Activated T-helper 1 cell treated with anti-CD3 and anti-CD28 coated beads, Interleukin-12 subunit alpha, Interleukin-12 subunit beta, Interleukin-2, Interleukin-4 antibody, amounts not matched to agents 30 ng/mL and 10 ng/mL and 1 ng/mL, durations not matched to agents 14 hours and 24 hours and 36 hours (primary cell): ENCODE data around the gene NDST3. TPM values are rescaled to one million over a fixed set of nuclear protein-coding genes. Genes with fewer than 3 reads are reported as not detected.

Experiments
- DNase-seq: peaks from one replicate; pipeline ENCODE4 v3.0.0; 2021; ENCODE audit warnings: low spot score
- H3K27ac Mint-ChIP-seq: one replicate; pipeline ENCODE4 v1.8.0; 2021; ENCODE audit warnings: mild to moderate bottlenecking, mixed read lengths
- H3K27me3 Mint-ChIP-seq: one replicate; pipeline ENCODE4 v1.8.0; 2022; ENCODE audit warnings: mild to moderate bottlenecking, moderate library complexity, mixed read lengths; ENCODE audit not compliant: insufficient read depth
- H3K36me3 Mint-ChIP-seq: one replicate; pipeline ENCODE4 v1.8.0; 2021; ENCODE audit warnings: low read depth, mixed read lengths
- H3K4me1 Mint-ChIP-seq: one replicate; pipeline ENCODE4 v1.8.0; 2021; ENCODE audit warnings: low read depth, mixed read lengths
- H3K4me3 Mint-ChIP-seq: one replicate; pipeline ENCODE4 v1.8.0; 2021; ENCODE audit warnings: mild to moderate bottlenecking, moderate library complexity, mixed read lengths
- H3K9me3 Mint-ChIP-seq: one replicate; pipeline ENCODE4 v1.8.0; 2021; ENCODE audit warnings: mixed read lengths
- intact Hi-C: fragments of 100-400 bp; cut with micrococcal nuclease; formaldehyde crosslinking; loops from one replicate; pipeline ENCODE4 v1.15.1; 2024
- total RNA-seq: library from RNA; stranded (reverse); gene quantifications from 2 replicates; pipeline ENCODE4 v1.2.3, GENCODE V29; 2022

NDST3 gene
- total RNA-seq, 1 donor from 2014 or later = not detected

DNA sequence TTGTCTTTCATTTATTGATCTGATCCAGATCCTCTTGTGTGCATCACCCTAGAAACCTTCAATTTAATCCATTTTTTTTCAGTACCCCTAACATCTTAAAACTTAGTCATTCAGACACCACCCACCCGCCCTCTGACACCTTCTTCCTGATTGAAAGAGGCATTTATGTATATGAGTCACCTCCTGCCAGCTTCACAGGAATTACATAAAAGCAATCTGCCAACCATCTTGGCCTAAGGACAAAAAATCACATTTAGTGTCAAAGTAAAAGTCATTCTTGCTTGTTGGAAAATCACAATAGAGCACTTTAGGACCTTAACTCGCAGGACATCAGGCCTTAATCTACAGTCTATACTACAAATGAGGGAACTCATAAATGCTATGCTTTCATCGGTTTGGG lies 52.1 kb downstream of the NDST3 start:
- Mint-ChIP-seq H3K9me3 (no peaks in the 10 kb centered on the region), H3K4me3 (no peak overlapping the region), H3K4me1 (peaks cover 4% of the 10 kb centered on the region), H3K27me3 (peaks cover 6% of the 10 kb centered on the region), H3K27ac (no peak overlapping the region), H3K36me3 (no peaks in the 10 kb centered on the region)
- no peak for DNase-seq
- intact Hi-C loops = no loop called here

DNA sequence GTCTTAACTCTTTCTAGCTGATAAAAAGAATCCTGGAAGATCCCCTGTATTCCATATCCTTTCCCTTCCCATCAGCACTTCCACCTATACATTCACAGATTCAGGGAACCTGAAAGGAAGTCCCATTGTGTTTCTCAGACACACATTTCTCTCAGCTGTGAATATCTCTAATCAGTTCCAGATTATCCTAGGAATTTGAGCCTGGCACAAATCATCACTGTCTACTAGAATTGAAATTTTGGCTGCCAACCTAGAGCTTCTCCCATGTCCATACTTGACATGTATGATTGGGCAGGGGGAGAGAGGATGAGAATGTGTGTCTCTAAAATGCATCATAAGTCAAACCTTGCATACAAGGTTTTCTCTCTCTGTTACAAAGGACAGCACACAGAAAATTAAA lies 53.1 kb downstream of the NDST3 start:
- no peaks in the 10 kb centered on the region for H3K9me3 Mint-ChIP-seq

DNA sequence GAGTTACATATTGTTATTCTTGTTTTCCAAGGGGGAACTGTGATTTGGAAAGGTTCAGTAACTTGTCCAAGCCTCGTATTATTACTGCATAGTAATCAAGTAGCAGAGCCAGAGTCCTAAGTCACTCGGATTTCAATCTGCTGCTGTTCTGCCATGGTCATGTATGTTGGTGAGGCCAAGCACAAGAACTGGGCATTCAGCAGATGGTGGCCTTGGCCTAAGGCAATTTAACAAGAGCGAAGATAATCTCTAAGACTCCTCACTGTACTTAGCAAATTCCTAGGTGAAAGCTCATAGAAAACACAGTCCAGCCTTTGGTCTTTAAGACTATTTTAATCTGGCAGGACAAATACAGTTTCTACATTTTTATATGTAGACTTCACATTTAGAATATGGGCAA lies 64.8 kb downstream of the NDST3 start:
- no peak for DNase-seq
- Mint-ChIP-seq H3K27ac (no peak overlapping the region), H3K4me3 (no peak overlapping the region)

More for the DNA sequence above, 53.1 kb downstream of the NDST3 start:
- no peak overlapping the region for H3K27ac Mint-ChIP-seq
- no peaks in the 10 kb centered on the region for H3K36me3 Mint-ChIP-seq
- H3K27me3 Mint-ChIP-seq = peaks cover 2% of the 10 kb centered on the region
- intact Hi-C loops = no loop called here
- H3K4me3 Mint-ChIP-seq = no peak overlapping the region
- H3K4me1 Mint-ChIP-seq = peaks cover 4% of the 10 kb centered on the region
- DNase-seq = no peak

DNA sequence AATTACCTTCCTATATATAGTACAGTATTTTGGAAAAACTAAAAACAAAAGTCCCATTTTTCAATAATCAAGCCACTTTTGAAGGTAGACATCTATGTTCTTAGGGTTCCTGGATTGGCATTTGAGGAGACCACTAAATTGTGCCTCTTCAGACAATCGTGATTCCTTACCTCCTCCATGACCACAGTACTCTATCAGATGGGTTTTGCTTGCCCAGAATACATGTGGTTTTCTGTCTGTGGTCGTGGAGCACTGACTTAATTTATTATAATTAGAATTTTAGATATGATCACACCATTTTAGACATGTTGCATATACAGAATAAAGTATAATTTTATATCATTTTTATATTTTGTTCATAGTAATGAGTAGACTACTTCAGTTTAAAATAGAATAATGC lies 67.9 kb downstream of the NDST3 start:
- Mint-ChIP-seq H3K4me3 (no peak overlapping the region), H3K27me3 (no peaks in the 10 kb centered on the region), H3K36me3 (no peaks in the 10 kb centered on the region), H3K9me3 (no peaks in the 10 kb centered on the region), H3K4me1 (no peaks in the 10 kb centered on the region), H3K27ac (no peak overlapping the region)
- intact Hi-C loops = no loop called here
- DNase-seq = no peak

More for the DNA sequence above, 64.8 kb downstream of the NDST3 start:
- H3K36me3 Mint-ChIP-seq = no peaks in the 10 kb centered on the region
- H3K9me3 Mint-ChIP-seq = no peaks in the 10 kb centered on the region
- intact Hi-C loops = no loop called here
- no peaks in the 10 kb centered on the region for H3K4me1 Mint-ChIP-seq
- H3K27me3 Mint-ChIP-seq = no peaks in the 10 kb centered on the region

DNA sequence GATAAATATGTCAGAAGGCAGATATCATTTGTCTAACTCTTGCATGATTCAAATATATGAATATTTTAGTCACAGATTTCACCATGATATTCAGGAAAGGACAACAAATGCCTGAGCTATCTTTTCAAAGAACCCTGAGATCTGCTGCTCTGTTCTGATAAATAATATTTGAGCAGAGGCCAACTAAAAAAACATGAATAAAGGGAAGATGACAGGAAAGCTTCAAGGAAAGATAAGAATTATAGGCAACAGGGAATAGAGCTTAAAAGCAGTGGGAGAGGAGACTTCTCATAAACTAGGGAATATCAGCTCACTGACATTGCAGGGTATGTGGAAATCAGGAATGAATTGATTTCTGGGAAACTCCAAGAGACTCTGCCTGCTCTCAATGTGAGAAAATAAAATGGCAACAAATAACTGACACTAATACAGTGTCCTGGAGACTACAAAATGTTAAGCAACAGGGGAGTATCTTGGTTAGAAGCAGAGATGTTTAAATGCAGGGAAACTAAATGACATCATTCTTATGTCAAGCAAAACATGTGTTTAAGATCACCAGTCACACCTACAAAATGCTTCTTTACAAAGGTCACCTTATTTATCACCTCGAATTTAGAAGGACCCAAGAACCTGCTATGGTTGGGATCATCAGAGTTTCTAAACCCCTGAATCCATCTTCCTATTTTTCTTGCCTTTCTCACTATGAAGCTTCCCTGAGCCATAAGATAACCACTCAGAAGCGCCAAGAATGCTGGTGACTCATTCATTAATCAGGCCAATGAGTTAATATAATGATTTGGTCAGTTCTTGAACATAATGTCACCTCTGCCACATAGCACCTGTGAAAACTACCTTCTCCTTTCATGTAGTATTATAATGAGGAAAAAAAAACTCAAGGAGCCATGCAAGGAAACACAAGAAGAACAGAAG lies 78.1 kb downstream of the NDST3 start:
- Mint-ChIP-seq H3K4me1 (peaks cover 17% of the 10 kb centered on the region), H3K36me3 (no peaks in the 10 kb centered on the region), H3K27me3 (no peaks in the 10 kb centered on the region), H3K9me3 (peaks cover 11% of the 10 kb centered on the region), H3K4me3 (no peak overlapping the region), H3K27ac (no peak overlapping the region)
- DNase-seq = no peak
- intact Hi-C loops = no loop called here

DNA sequence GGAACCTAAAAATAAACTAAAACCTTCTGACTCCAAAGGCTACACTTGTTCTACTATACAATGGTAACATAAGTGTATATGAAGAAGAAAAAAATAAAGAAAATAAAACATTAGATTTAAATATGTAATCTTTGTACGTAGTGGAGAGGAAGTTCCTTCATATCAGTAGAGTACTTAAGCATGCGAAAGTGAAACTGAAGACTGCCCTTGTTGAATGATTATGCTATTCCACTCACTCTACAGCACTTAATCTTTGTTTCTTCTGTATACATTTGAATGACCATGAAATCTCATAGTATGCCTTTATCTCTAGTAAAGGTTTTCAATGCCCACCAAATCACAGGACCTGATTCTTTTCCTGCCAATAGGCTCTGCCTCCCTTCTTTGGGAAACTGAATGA lies 78.9 kb downstream of the NDST3 start:
- peaks cover 17% of the 10 kb centered on the region for H3K4me1 Mint-ChIP-seq
- peaks cover 11% of the 10 kb centered on the region for H3K9me3 Mint-ChIP-seq
- H3K36me3 Mint-ChIP-seq = no peaks in the 10 kb centered on the region
- no peaks in the 10 kb centered on the region for H3K27me3 Mint-ChIP-seq
- H3K4me3 Mint-ChIP-seq = no peak overlapping the region
- no peak overlapping the region for H3K27ac Mint-ChIP-seq
- no peak for DNase-seq
- intact Hi-C loops = no loop called here

DNA sequence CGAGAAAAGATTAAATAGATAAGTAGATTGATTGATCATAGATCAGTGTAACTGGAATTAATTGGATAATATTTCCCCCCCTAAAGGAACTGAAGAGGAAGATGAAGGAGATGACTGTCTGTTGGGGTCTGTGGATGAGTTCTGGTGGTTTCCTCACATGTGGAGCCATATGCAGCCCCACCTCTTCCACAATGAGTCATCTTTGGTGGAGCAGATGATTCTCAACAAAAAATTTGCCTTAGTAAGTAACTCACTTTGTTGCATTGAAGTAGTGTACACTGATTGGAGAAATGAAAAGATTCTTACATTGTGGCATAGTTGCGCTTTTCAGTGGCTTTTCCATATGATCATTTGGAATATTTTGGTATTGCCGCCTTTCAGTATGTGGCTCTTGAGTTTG lies 80.4 kb downstream of the NDST3 start:
- peaks cover 11% of the 10 kb centered on the region for H3K9me3 Mint-ChIP-seq
- DNase-seq = no peak
- no peak overlapping the region for H3K4me3 Mint-ChIP-seq
- no peaks in the 10 kb centered on the region for H3K36me3 Mint-ChIP-seq
- H3K4me1 Mint-ChIP-seq = peaks cover 17% of the 10 kb centered on the region
- intact Hi-C loops = no loop called here
- H3K27me3 Mint-ChIP-seq = peaks cover 3% of the 10 kb centered on the region
- H3K27ac Mint-ChIP-seq = no peak overlapping the region

DNA sequence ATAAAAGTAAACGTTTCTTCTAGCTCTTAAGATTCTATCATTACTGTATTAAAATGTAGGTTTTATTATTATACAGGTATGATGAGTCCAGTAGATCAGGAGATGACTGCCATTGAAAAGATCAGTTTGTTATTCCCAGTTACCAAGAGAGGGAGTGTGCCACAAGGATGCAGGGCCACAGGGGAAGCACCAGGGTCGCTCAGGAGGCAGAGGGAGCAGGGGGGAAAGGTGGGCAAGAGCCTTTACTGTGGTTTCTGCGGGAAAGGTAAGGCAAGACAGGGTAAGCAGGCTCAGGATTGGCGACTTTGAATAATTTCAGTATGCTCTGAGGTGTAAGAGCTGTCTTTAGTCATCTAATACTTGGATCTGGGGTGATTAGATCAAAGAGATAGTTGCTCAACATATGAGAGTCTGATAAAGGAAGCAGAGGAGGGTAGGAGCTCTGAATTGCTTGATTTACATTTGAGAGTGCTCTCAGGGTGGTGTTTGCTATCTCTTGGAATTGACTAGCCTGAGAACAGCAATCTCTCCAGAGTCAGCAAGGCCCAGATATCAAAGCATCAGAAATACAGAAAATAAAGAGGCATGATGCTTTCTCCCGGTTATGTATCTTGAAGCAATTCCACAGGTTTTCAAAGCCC lies 86.0 kb downstream of the NDST3 start:
- peaks cover 4% of the 10 kb centered on the region for H3K9me3 Mint-ChIP-seq
- H3K4me1 Mint-ChIP-seq = no peaks in the 10 kb centered on the region
- H3K27me3 Mint-ChIP-seq = peaks cover 7% of the 10 kb centered on the region
- no peak for DNase-seq
- intact Hi-C loops = no loop called here
- no peak overlapping the region for H3K27ac Mint-ChIP-seq
- no peak overlapping the region for H3K4me3 Mint-ChIP-seq
- no peaks in the 10 kb centered on the region for H3K36me3 Mint-ChIP-seq

DNA sequence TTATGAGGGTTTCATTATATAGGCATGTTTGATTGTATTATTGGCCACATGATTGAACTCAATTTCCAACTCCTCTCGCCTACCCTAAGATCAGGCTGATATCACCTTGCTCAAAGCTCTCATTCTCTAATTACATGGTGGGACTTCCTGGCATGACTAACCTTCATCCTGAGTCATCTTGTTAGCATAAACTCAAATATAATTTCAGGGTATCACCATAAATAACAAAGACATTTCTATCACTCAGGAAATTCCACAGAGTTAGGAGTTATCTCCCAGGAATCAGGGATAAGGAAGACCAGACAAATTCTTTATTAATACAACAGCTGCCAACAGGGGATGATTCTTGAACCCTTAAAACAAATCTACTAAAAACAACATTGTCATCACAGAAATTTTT lies 90.7 kb downstream of the NDST3 start:
- intact Hi-C loops = no loop called here
- no peaks in the 10 kb centered on the region for H3K9me3 Mint-ChIP-seq
- no peak overlapping the region for H3K4me3 Mint-ChIP-seq
- no peaks in the 10 kb centered on the region for H3K4me1 Mint-ChIP-seq
- no peak for DNase-seq
- no peak overlapping the region for H3K27ac Mint-ChIP-seq
- peaks cover 5% of the 10 kb centered on the region for H3K27me3 Mint-ChIP-seq
- H3K36me3 Mint-ChIP-seq = no peaks in the 10 kb centered on the region

DNA sequence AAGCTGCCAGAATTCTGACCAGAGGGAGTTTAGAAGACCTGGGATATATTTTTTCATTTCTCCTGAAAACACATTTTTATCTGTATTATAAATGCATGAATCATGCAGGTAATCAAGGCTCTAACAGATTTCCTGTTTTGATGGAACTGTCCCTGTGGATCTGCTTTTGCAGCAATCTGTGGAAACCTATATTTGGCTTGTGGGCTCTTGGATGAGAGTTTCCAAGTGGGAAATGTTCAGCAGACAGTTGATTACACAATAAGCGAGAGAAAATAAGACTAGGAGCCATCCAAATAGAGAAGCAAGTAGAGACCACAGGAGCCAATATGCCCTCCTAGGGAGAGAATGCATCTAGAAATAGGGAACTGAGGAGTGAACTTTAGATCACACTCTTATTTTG lies 105.0 kb downstream of the NDST3 start:
- H3K36me3 Mint-ChIP-seq = no peaks in the 10 kb centered on the region
- no peak overlapping the region for H3K27ac Mint-ChIP-seq
- no peak overlapping the region for H3K4me3 Mint-ChIP-seq
- no peaks in the 10 kb centered on the region for H3K9me3 Mint-ChIP-seq
- H3K27me3 Mint-ChIP-seq = no peaks in the 10 kb centered on the region
- H3K4me1 Mint-ChIP-seq = no peaks in the 10 kb centered on the region
- intact Hi-C loops = no loop called here
- DNase-seq = no peak

DNA sequence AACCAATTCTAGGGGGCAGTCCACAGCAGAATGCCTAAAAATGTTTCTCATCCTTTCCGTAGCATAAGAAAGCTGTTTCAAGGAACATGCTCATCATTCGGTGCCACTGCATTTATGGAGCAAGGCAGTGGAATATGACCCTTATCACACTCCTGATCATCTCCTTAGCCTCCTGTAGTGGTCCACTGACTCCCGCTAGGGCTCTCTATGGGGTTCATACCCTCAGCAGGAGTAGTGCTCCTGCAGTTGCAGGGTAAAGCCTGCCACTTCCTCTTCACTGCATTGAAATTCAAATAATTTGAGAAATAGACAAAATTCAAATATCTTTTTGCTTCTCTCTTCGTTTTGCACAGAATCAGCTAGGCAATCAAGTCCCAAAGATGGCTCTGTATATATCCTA lies 107.0 kb downstream of the NDST3 start:
- H3K36me3 Mint-ChIP-seq = no peaks in the 10 kb centered on the region
- no peak overlapping the region for H3K4me3 Mint-ChIP-seq
- no peak overlapping the region for H3K27ac Mint-ChIP-seq

DNA sequence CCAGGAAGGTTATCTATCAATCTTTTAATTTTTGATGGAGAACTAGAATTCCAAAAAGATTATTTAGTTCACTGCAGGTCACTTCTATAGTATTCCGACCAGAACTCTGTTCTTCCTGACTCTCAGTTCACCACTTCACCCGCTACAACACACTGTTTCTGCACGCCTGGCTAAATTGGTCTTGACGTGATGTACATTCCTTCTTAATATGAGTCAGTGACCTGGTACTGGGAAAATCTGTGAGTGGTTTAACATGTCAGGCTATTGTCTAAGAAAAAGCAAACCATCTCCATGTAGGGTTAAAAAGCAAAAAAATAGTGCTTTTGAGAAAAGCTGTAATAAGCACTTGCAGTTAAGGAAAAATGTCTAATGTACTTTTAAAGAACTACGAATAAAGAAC lies 120.4 kb downstream of the NDST3 start:
- no peak for DNase-seq
- Mint-ChIP-seq H3K27me3 (no peaks in the 10 kb centered on the region), H3K36me3 (no peaks in the 10 kb centered on the region), H3K27ac (no peak overlapping the region), H3K4me1 (peaks cover 20% of the 10 kb centered on the region), H3K9me3 (peaks cover 6% of the 10 kb centered on the region), H3K4me3 (no peak overlapping the region)
- intact Hi-C loops = loop anchor here (2.0 kb wide), 1 partner anchor 18 kb away; no protein-coding TSS in a partner anchor

More for the DNA sequence above, 107.0 kb downstream of the NDST3 start:
- Mint-ChIP-seq H3K9me3 (no peaks in the 10 kb centered on the region), H3K4me1 (no peaks in the 10 kb centered on the region), H3K27me3 (peaks cover 1% of the 10 kb centered on the region)
- no peak for DNase-seq
- intact Hi-C loops = no loop called here

DNA sequence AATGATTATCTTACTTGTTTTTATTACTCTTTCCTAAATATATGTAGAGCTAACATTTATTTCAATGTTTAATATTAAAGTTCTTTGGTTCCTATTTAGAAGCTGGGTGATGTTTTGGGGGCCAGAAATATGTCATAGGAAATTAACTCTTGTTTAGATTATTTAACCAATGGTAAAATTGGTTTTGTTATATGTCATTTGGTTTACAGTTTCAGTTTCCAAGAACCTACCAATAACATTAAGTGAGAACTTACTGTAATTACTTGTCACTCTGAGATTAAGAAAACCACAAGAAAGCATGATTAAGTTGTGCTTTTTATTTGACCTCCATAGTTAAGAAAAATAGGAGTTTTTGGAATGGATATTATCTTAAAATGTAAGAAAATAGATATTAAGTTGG lies 121.2 kb downstream of the NDST3 start:
- Mint-ChIP-seq H3K36me3 (no peaks in the 10 kb centered on the region), H3K27me3 (no peaks in the 10 kb centered on the region), H3K27ac (no peak overlapping the region), H3K9me3 (peaks cover 14% of the 10 kb centered on the region), H3K4me1 (peaks cover 20% of the 10 kb centered on the region), H3K4me3 (no peak overlapping the region)
- intact Hi-C loops = loop anchor here (2.0 kb wide), 1 partner anchor 17 kb away; no protein-coding TSS in a partner anchor
- DNase-seq = no peak
